ENCODE data around the gene SYT12. TPM values are rescaled to one million over a fixed set of nuclear protein-coding genes. Genes with fewer than 3 reads are reported as not detected.

Gene SYT12
- total and polyA plus RNA-seq, 2 of the 8 experiments (the other 6 are each of a cell fraction or from before 2014, with no cell fraction given), result 1.4 to 3.3 TPM

GRCh38 chr11:66987158-66987620, 35.7 kb upstream of the SYT12 start:
- 0 out of 2 replicates have a peak overlapping the region, but pooled peaks have one; percentile 6 for H2BK15ac ChIP-seq (ENCODE audit: low read length)
- TF ChIP-seq TBP (IDR thresholded peaks at IDR 0.05; ENCODE audit: low read depth, low read length) (no peak), CHD2 (IDR thresholded peaks at IDR 0.05; ENCODE audit: low read length) (no peak), RBBP5 (IDR thresholded peaks at IDR 0.05; ENCODE audit: borderline replicate concordance, low read depth, low read length) (0 out of 2 replicates have a peak, but pooled peaks have one; percentile 26), CHD1 (IDR thresholded peaks at IDR 0.05; ENCODE audit: low read depth, low read length) (no peak), TCF12 (IDR thresholded peaks at IDR 0.05; ENCODE audit: low read depth, low read length) (0 out of 2 replicates have a peak, but pooled peaks have one; percentile 8), JUND (IDR thresholded peaks at IDR 0.05; ENCODE audit: low read length) (no peak), KDM1A (IDR thresholded peaks at IDR 0.05; ENCODE audit: borderline replicate concordance, low read length) (0 out of 2 replicates have a peak, but pooled peaks have one; percentile 30), NRF1 (IDR thresholded peaks at IDR 0.05; ENCODE audit: low read depth, low read length) (no peak), SP2 (IDR thresholded peaks at IDR 0.05; ENCODE audit: low read length) (no peak), BRCA1 (IDR thresholded peaks at IDR 0.05; ENCODE audit: low read depth, low read length) (no peak), TAF1 (IDR thresholded peaks at IDR 0.05; ENCODE audit: low read depth, low read length) (no peak), CTBP2 (IDR thresholded peaks at IDR 0.05; ENCODE audit: borderline replicate concordance, insufficient read depth, insufficient read length, low read length) (peak; percentile 45)
- TF ChIP-seq, protein P1, sequence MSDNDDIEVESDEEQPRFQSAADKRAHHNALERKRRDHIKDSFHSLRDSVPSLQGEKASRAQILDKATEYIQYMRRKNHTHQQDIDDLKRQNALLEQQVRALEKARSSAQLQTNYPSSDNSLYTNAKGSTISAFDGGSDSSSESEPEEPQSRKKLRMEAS (IDR thresholded peaks at IDR 0.05), result peak; percentile 53

More at GRCh38 chr11:66987158-66987620, 35.7 kb upstream of the SYT12 start:
- H3K23me2 ChIP-seq (ENCODE audit: low read depth, low read length), result no peaks in the 10 kb centered on the region
- H3K4me3 ChIP-seq (ENCODE audit: extremely low read depth in 1 of 4, insufficient read depth in 2 of 4, low read depth in 3 of 4, low read length in 4 of 4), result no peak overlapping the region
- H3K27ac ChIP-seq (ENCODE audit: low read depth, low read length), result no peak overlapping the region
- DNase-seq (ENCODE audit: low read depth in 1 of 2, low spot score in 2 of 2) (peak in 1 of 2 experiments; percentile 73), FAIRE-seq (no peak)
- no peaks in the 10 kb centered on the region for H3K79me1 ChIP-seq (ENCODE audit: low read depth, low read length)
- ChIA-PET CTCF (ENCODE audit: partially characterized antibody) (interaction anchor here (0.6 to 5.6 kb wide), 11 partner anchors 11 to 161 kb away, joined by 3 to 45 read pairs (median 5); partner anchors contain the start of genes C11orf86 and SYT12), POLR2A (ENCODE audit: partially characterized antibody) (interaction anchor here (0.6 to 4.0 kb wide), 6 partner anchors 10 to 59 kb away, joined by 3 to 14 read pairs (median 4); partner anchors contain the start of genes C11orf86 and PC)
- peak overlapping the region; percentile 80; the same call in 1 of the 2 replicates for H2BK20ac ChIP-seq (ENCODE audit: low read length)
- peaks cover 0 to 6% (median 5%) of the 10 kb centered on the region in 4 experiments; a peak in 6 of 7 replicates for H3K4me1 ChIP-seq (replicated peaks in 1 of 4; ENCODE audit: control insufficient read depth in 3 of 4, insufficient read depth in 4 of 4, low read length in 3 of 4)
- H2BK120ac ChIP-seq (replicated peaks; ENCODE audit: low read depth, low read length), result no peak overlapping the region
- no peak overlapping the region; the same call in 1 of the 2 replicates for H4K8ac ChIP-seq (ENCODE audit: extremely low read depth, insufficient read depth, low read length)
- no peak overlapping the region for H3K14ac ChIP-seq (ENCODE audit: insufficient read length)
- peak overlapping the region; percentile 47 for H4K91ac ChIP-seq (replicated peaks; ENCODE audit: insufficient read length, low read length)
- no peak overlapping the region for H4K5ac ChIP-seq (ENCODE audit: insufficient read length, low read depth, low read length)
- peak overlapping the region in 1 of 2 experiments; percentile 15; a peak in 1 of 4 replicates for H3K4me2 ChIP-seq (ENCODE audit: insufficient read depth in 1 of 2, low read depth in 2 of 2, low read length in 2 of 2)
- no peaks in the 10 kb centered on the region for H3K79me2 ChIP-seq (ENCODE audit: control insufficient read depth in 1 of 2, insufficient read depth in 2 of 2, low read length in 2 of 2)
- peak overlapping the region; percentile 81; the same call in 1 of the 2 replicates for H3K18ac ChIP-seq (ENCODE audit: extremely low read depth, low read length)
- H3K4ac ChIP-seq (replicated peaks; ENCODE audit: insufficient read length, low read depth, low read length), result no peak overlapping the region
- peak overlapping the region; percentile 62; the same call in 1 of the 2 replicates for H2AFZ ChIP-seq (ENCODE audit: low read length)
- H3K9me3 ChIP-seq (ENCODE audit: insufficient read depth in 2 of 2, low read depth in 1 of 2, low read length in 1 of 2), result no peaks in the 10 kb centered on the region
- H4K20me1 ChIP-seq (replicated peaks in 1 of 2; ENCODE audit: control insufficient read depth in 1 of 2, insufficient read depth in 2 of 2, low read length in 2 of 2), result no peaks in the 10 kb centered on the region
- H2BK5ac ChIP-seq (ENCODE audit: low read depth, low read length), result peak overlapping the region; percentile 88
- WGBS, 2 experiments (ENCODE audit: extremely low coverage in 1 of 2, insufficient coverage in 1 of 2, insufficient read length in 1 of 2, insufficient replicate concordance in 2 of 2, low coverage in 1 of 2, low lambda C conversion rate in 2 of 2, missing lambda C conversion rate in 1 of 2), result 41% methylated on average over 4 of the region's 6 CpGs; no CpG with 5 or more reads in 1 of the 2 experiments
- no peak overlapping the region for H2AK5ac ChIP-seq (ENCODE audit: low read depth, low read length)
- no peak overlapping the region for H3K23ac ChIP-seq (ENCODE audit: insufficient read length)
- no peak overlapping the region for H3K56ac ChIP-seq (replicated peaks; ENCODE audit: insufficient read length, low read depth, low read length)
- no peaks in the 10 kb centered on the region for H3K27me3 ChIP-seq (replicated peaks in 1 of 4; ENCODE audit: control insufficient read depth in 3 of 4, extremely low read depth in 1 of 4, insufficient read depth in 3 of 4, low read length in 3 of 4)
- H3K36me3 ChIP-seq (ENCODE audit: control insufficient read depth in 2 of 4, insufficient read depth in 4 of 4, low read length in 3 of 4), result no peaks in the 10 kb centered on the region
- no peak overlapping the region for H3K9ac ChIP-seq (replicated peaks in 1 of 4; ENCODE audit: extremely low read depth in 1 of 4, low read depth in 3 of 4, low read length in 3 of 4)
- H2BK12ac ChIP-seq (ENCODE audit: low read depth, low read length), result peak overlapping the region; percentile 90; the same call in 1 of the 2 replicates
